Fibroblast of lung (primary cell): ENCODE results near the gene GPR176.

Experiments used
- EZH2 ChIP-seq: IDR thresholded peaks from 2 replicates; pipeline ENCODE4 v1.5.1; 2012; ENCODE audit warnings: low read length, control low read depth, mild to moderate bottlenecking; ENCODE audit errors: missing control alignments
- TF ChIP-seq, protein P1 (sequence below), 2 donors: IDR thresholded peaks in 1 of 2; conservative IDR thresholded peaks in 1 of 2; 1 replicate in 1 of 2; 2 replicates in 1 of 2; pipeline ENCODE4 v1.5.1; 2011 to 2012; ENCODE audit warnings: low read length in 2 of 2, control low read depth in 1 of 2, inconsistent platforms in 1 of 2, low read depth in 1 of 2, mild to moderate bottlenecking in 1 of 2

DNA sequence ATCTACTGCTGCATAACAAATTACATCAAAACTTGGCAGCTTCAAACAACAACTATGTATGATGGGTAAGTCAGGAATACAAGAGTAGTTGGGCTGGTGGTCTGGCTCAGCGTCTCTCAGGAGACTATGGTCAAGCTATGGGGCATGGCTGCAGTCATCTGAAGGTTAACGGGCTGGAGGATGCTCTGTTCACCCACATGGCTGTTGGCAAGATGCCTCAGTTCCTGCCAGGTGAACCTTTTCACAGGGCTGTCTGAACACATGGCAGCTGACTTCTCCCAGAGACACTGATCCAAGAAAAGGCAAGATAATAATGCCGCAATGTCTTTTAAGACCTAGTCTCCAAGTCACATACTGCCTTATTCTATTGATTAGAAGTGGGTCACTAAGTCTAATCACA lies 63.7 kb downstream of the GPR176 start:
- TF ChIP-seq, protein P1, sequence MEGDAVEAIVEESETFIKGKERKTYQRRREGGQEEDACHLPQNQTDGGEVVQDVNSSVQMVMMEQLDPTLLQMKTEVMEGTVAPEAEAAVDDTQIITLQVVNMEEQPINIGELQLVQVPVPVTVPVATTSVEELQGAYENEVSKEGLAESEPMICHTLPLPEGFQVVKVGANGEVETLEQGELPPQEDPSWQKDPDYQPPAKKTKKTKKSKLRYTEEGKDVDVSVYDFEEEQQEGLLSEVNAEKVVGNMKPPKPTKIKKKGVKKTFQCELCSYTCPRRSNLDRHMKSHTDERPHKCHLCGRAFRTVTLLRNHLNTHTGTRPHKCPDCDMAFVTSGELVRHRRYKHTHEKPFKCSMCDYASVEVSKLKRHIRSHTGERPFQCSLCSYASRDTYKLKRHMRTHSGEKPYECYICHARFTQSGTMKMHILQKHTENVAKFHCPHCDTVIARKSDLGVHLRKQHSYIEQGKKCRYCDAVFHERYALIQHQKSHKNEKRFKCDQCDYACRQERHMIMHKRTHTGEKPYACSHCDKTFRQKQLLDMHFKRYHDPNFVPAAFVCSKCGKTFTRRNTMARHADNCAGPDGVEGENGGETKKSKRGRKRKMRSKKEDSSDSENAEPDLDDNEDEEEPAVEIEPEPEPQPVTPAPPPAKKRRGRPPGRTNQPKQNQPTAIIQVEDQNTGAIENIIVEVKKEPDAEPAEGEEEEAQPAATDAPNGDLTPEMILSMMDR (conservative IDR thresholded peaks at IDR 0.05 in 1 of 2, IDR thresholded peaks at IDR 0.05 in 1 of 2; ENCODE audit: low read depth in 1 of 2, low read length in 2 of 2) = no peak
- no peak for TF ChIP-seq EZH2
